RCC 7860 (cell line): ENCODE results near the gene WDHD1.
"Not testable (repeated sequence)": the region's sequence is repeated elsewhere in the genome, so short reads cannot be mapped to it uniquely, and the experiment has no call there.

ENCODE experiments used
- DNase-seq: peaks from one replicate; pipeline ENCODE4 v3.0.0-alpha.2; 2015; ENCODE audit warnings: low spot score
- FAIRE-seq: peaks from 2 replicates; lab custom pipeline; 2012; peaks lifted over from hg19 to GRCh38; lab: Jason Lieb, UNC

Gene WDHD1

GRCh38 chr14:55047301-55048053 is 20.6 kb upstream of the WDHD1 start:
- DNase-seq (no peak), FAIRE-seq (no peak)

DNA sequence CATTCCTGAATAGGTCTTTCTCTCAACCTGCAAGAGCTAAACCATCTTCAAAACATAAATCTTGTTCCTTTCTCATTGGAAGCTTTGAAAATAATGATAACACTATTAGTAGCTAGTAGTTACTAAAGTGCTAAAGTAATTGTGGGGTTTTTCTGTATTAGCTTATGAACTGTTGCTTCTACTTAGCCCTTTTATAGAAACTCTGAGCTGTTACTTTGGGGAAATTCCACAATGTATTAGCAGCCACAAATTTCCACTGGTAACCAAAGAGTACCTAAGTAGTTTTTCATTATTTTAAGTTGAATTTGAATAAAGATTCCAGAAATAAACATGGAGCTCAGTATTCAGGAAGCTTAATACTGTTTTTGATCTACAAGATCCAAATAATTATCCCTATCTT is 18.2 kb upstream of the WDHD1 start:
- FAIRE-seq (no peak), DNase-seq (no peak)

- FAIRE-seq (no peak), DNase-seq (no peak)
These were observed 16.6 kb upstream of the WDHD1 start for GRCh38 chr14:55043528-55043927.

- DNase-seq (no peak), FAIRE-seq (no peak)
These were observed 11.8 kb upstream of the WDHD1 start for GRCh38 chr14:55038708-55039107.

- not testable (repeated sequence) for FAIRE-seq, DNase-seq
These were observed 11.1 kb upstream of the WDHD1 start for GRCh38 chr14:55037995-55038394.

GRCh38 chr14:55031190-55031589 is 4.3 kb upstream of the WDHD1 start:
- FAIRE-seq: no peak
- no peak for DNase-seq

DNA sequence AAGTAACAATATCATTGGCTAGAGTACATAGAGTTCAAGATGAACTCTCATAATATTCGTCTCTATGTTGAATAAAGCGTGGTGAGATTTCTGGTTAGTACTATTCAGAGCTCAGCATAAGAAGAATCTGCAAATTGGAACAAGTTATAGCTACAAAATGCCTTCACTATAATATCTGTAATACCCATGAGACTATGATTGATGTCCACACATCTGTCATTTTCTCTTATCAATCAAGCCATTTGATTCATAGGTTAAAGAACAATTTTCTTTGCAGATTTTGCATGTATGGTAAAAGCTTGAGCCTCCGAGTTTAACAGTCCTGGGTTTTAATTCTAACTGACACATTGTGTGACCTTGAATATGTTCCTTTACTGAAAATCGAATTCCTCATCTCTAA is 1.6 kb upstream of the WDHD1 start:
- DNase-seq: no peak
- FAIRE-seq: no peak

GRCh38 chr14:55028066-55028465 is 1.2 kb upstream of the WDHD1 start:
- no peak for FAIRE-seq
- DNase-seq: no peak

- no peak for DNase-seq
- no peak for FAIRE-seq
These were observed 482 bp downstream of the WDHD1 start for GRCh38 chr14:55026441-55026792.

GRCh38 chr14:55025948-55026347 is 951 bp downstream of the WDHD1 start:
- FAIRE-seq (no peak), DNase-seq (no peak)

GRCh38 chr14:55024365-55024764 is 2.5 kb downstream of the WDHD1 start:
- not testable (repeated sequence) for FAIRE-seq, DNase-seq

- FAIRE-seq (no peak), DNase-seq (no peak)
These were observed 6.8 kb downstream of the WDHD1 start for GRCh38 chr14:55019968-55020554.

DNA sequence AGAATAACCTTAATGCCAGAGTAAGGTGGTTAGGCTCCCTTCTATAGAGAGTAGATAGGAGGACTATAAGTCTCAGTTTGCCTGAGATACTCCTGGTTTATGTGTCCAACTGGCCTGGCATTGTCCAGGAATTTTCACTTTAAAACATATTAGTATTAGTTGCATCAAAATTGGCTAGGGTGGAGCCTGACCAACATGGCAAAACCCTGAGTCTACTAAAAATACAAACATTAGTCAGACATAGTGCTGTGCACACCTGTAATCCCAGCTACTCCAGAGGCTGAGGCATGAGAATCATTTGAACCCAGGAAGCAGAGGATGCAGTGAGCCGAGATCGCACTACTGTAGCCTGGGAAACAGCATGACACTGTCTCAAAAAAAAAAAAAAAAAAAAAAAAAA is 11.9 kb downstream of the WDHD1 start:
- no peak for FAIRE-seq
- no peak for DNase-seq

- no peak for DNase-seq
- FAIRE-seq: no peak
These were observed 21.8 kb downstream of the WDHD1 start for GRCh38 chr14:55005071-55005470.

DNA sequence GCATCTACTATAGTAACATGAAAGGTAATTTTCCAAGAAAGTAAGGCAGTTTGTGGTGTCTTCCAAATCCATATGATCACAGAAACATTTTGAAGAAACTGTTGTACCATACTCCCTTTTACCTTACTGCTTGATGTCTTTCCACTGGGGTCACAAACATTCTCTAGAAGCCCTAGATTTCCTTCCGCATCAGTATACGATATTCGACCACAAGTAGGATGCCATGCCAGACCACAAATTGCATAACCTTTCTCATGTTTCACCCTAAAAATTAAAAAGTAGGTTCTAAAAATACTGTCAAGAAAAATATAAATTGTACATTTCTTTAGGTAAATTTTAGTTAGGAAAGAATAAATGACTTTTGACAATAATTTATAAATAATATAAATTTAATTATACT is 26.5 kb downstream of the WDHD1 start:
- FAIRE-seq (no peak), DNase-seq (no peak)

DNA sequence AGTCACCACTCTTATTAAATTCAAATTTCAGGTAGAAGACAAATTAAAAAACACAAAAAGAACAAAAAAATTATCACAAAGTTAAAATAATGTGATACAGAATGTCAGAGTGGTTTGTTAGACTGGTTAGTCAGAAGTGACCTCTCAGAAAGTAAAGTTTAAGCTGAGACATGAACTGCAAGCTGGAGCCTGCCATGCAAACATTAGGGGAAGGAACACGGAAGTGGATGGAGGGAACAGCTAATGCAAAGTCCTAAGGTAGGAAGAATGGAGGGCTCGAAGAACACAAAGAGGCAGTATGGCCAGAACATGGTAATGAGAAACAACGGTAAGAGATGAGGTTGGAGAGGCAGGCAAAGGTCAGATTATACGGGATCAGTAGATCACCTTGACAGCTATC is 41.7 kb downstream of the WDHD1 start:
- FAIRE-seq: no peak
- DNase-seq: no peak

DNA sequence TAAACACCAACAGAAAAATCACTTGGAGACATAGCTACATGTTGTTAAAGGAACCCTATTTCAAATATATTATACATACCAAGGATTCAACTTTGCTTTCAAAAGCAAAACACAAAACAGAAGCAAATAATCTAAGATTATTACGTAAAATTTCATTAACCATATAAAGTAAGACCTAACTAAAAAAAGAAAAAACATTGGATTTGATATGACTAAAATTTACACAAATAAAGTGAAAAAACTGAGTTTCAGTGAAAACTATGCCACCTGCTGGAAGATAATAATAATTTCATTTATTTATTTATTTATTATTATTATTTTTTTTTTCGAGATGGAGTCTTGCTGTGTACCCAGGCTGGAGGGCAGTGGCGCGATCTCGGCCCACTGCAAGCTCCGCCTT is 45.2 kb downstream of the WDHD1 start:
- DNase-seq: no peak
- FAIRE-seq: no peak

DNA sequence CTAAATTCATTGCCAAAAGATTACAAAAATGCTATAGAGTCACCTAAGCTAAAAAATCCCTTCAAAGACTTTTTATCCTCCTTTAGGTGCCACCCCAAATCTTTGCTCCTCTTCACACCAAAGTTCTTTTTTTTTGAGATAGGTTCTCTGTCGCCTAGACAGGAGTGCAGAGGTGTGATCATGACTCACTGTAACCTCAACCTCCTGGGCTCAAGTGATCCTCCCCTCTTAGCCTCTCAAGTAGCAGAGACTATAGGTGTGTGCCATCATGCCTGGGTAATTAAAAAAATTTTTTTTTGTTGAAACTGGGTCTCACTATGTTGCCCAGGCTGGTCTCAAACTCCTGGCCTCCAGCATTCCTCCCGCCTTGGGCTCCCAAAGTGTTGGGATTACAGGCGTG is 47.9 kb downstream of the WDHD1 start:
- DNase-seq: no peak
- FAIRE-seq: no peak

GRCh38 chr14:54976316-54976715 is 50.6 kb downstream of the WDHD1 start:
- no peak for FAIRE-seq
- no peak for DNase-seq

DNA sequence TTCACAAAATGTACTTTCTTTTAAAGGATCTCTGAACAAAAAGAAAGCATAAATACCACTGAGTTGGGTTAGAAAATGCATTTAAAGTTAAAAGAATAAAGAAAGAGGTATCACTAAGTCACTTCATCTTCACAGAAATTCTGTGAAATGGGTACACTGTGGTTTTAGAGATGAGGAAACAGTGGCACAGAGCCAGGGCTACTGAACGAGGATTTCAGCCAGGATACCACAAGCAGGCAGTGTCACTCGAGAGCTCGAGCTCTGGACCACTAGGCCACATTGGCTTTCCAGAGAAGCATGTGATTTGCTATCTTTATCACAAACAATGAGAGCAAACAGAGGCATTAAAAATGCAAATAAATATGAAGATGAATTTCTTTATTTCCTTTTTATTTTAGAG is 51.0 kb downstream of the WDHD1 start:
- FAIRE-seq: no peak
- DNase-seq: no peak

- FAIRE-seq (no peak), DNase-seq (no peak)
These were observed 52.0 kb downstream of the WDHD1 start for GRCh38 chr14:54974788-54975414.

DNA sequence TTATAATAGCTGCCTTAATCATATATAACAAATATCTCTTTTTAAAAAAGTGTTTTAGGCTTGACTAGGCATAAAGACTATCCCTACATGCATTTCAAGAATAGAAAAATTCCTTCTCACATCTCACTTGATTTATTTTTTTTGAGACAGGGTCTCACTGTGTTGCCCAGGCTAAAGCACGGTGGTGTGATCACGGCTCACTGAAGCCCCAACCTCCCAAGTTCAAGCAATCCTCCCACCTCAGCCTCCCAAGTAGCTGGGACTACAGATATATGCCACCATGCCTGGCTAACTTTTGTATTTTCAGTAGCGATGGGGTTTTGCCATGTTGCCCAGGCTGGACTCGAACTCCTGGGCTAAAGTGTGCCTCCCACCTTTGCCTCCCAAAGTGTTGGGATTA is 59.4 kb downstream of the WDHD1 start:
- FAIRE-seq (no peak), DNase-seq (no peak)
